SKM-1 treated with dmso at 0.1 percent for 144 hours (cell line): ENCODE data around the gene TSPY3.
"Not testable (repeated sequence)": the region's sequence is repeated elsewhere in the genome, so short reads cannot be mapped to it uniquely, and the experiment has no call there.

ENCODE experiments used
- DNase-seq: peaks from one replicate; lab custom pipeline; 2025; ENCODE audit not compliant: unreplicated experiment; lab: John Stamatoyannopoulos, UW

Gene TSPY3, protein sequence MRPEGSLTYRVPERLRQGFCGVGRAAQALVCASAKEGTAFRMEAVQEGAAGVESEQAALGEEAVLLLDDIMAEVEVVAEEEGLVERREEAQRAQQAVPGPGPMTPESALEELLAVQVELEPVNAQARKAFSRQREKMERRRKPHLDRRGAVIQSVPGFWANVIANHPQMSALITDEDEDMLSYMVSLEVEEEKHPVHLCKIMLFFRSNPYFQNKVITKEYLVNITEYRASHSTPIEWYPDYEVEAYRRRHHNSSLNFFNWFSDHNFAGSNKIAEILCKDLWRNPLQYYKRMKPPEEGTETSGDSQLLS

GRCh38 chrY:9398121-9398520, at the start of gene TSPY3:
Gene TSPY3 (plus strand): TSS chrY:9398421. CDS start chrY:9398467, 46 bp downstream.
- not testable (repeated sequence) for DNase-seq

DNA sequence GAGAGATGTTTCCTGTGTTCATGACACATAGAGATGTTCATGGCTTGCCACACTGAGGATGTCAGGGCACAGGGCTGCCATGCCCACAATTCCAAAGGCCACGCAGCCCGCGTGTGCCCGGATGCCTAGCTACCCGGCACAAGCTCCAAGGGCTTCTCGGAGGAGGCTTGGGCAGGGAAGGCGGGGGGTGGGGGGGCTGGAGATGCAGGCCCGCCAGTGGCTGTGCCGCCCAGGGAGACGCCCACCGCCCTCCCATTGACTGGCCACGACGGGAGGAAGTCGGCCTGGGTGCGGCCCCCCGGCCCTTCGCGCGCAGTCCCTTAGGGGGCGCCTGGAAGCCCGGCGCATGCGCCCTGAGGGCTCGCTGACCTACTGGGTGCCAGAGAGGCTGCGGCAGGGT, 40.7 kb upstream of the TSPY3 start, which contains the start of gene TSPY8:
TSPY8 (plus strand) TSS at position 301 of the 400 bp plus-strand sequence; CDS start at position 347, 46 bp downstream.
- not testable (repeated sequence) for DNase-seq

- not testable (repeated sequence) for DNase-seq
Measured at GRCh38 chrY:9396527-9396926, 1.7 kb upstream of the TSPY3 start.
